Measurements from ENCODE around the gene MAML1. TPM values are rescaled to one million over a fixed set of nuclear protein-coding genes. Genes with fewer than 3 reads are reported as not detected.

The MAML1 gene
- total and polyA plus RNA-seq, 10 of the 15 experiments (the other 5 are each of a cell fraction or from before 2014, with no cell fraction given), result 0.42 to 23.9 (median 7.3) TPM

GRCh38 chr5:179731791-179732411 lies 721 bp upstream of the MAML1 start (continued):
- TF ChIP-seq PKNOX1 (IDR thresholded peaks at IDR 0.05), result no peak
- TF ChIP-seq RUNX3 (IDR thresholded peaks at IDR 0.05; ENCODE audit: low read length), result peak; percentile 71
- no peak; the same call in 1 of the 2 replicates for TF ChIP-seq PML (IDR thresholded peaks at IDR 0.05; ENCODE audit: low read length)
- no peak for TF ChIP-seq ZNF274 (IDR thresholded peaks at IDR 0.05; ENCODE audit: insufficient read depth, insufficient read length)
- TF ChIP-seq NR2C1 (IDR thresholded peaks at IDR 0.05), result no peak
- no peak for TF ChIP-seq KLF5 (IDR thresholded peaks at IDR 0.05; ENCODE audit: partially characterized antibody)
- TF ChIP-seq STAT3 (IDR thresholded peaks at IDR 0.05; ENCODE audit: low read depth, low read length), result no peak
- no peak for TF ChIP-seq KDM1A (IDR thresholded peaks at IDR 0.05; ENCODE audit: borderline replicate concordance)
- TF ChIP-seq ZBTB4 (CRISPR knock-in tag; IDR thresholded peaks at IDR 0.05), result no peak
- TF ChIP-seq PAX8 (IDR thresholded peaks at IDR 0.05), result no peak
- no peak for TF ChIP-seq PBX3 (IDR thresholded peaks at IDR 0.05; ENCODE audit: insufficient replicate concordance, low read depth, low read length)
- peak; percentile 55; the same call in 1 of the 2 replicates for TF ChIP-seq NFIC (IDR thresholded peaks at IDR 0.05; ENCODE audit: low read depth, low read length)
- no peak for TF ChIP-seq YY1 (IDR thresholded peaks at IDR 0.05; ENCODE audit: low read depth, low read length)
- no peak for TF ChIP-seq USF1 (IDR thresholded peaks at IDR 0.05; ENCODE audit: borderline replicate concordance, extremely low read length, insufficient read depth, low read depth, low read length)
- no peak for TF ChIP-seq CTCF (IDR thresholded peaks at IDR 0.05 in 2 of 3, conservative IDR thresholded peaks at IDR 0.05 in 1 of 3; ENCODE audit: control insufficient read depth in 2 of 3, extremely low read depth in 1 of 3, insufficient read depth in 1 of 3, low read depth in 3 of 3, low read length in 3 of 3)
- no peak for TF ChIP-seq WRNIP1 (IDR thresholded peaks at IDR 0.05; ENCODE audit: borderline replicate concordance, low read depth, low read length)
- no peak for TF ChIP-seq PRDM15 (CRISPR knock-in tag; IDR thresholded peaks at IDR 0.05)
